ENCODE data around the gene USP4. TPM values are rescaled to one million over a fixed set of nuclear protein-coding genes. Genes with fewer than 3 reads are reported as not detected.
A peak's percentile ranks its signal among the peaks of the same experiment; 100 is the strongest.

The USP4 gene
- polyA plus RNA-seq, 3 donors, result 68.6 to 125 (median 78.9) TPM

DNA sequence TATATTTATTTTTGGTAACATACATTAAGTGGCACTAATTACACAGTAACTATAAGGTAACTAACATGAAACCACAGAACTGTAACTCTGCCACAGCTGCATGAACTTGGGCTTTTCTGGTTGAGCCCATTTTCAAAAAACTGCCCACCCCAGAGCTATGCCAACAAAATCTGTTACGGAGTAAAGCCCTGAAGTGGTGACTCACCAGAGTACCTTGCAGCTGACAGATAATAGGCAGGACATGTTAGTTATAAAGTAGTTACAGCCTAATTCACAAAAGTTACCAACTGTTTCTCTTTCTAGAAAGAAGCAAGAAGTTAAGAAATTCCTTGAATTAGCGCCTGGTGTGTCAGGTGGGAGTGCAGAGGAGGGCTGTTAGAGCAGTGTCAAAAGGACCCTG lies 19.8 kb upstream of the USP4 start:
- intact Hi-C loops (cut with micrococcal nuclease), result loop anchor here in 1 of 2 donors (2.0 to 5.0 kb wide), 2 partner anchors 19 to 53 kb away; partner anchors contain the start of genes RHOA, TCTA and USP4
- H3K36me3 Mint-ChIP-seq, result peaks cover 66 to 90% of the 10 kb centered on the region in 2 donors
- H3K27me3 Mint-ChIP-seq (ENCODE audit: low read depth in 3 of 3), result peaks cover 0 to 2% (median 2%) of the 10 kb centered on the region in 3 donors
- Histone ChIP-seq H3K4me1 (ENCODE audit: control insufficient read depth in 1 of 2, insufficient read depth in 2 of 2, low read length in 2 of 2) (peaks cover 33 to 45% of the 10 kb centered on the region in 2 donors), H3K79me2 (ENCODE audit: insufficient read depth, low read length) (peaks cover 86% of the 10 kb centered on the region), H3K27ac (ENCODE audit: low read depth in 1 of 2, low read length in 2 of 2) (peak overlapping the region in 1 of 2 donors; percentile 94), H2AFZ (ENCODE audit: insufficient read depth, low read depth, low read length, poor library complexity, severe bottlenecking) (no peak overlapping the region), H4K20me1 (ENCODE audit: insufficient read depth, low read length) (peaks cover 81% of the 10 kb centered on the region), H3K9ac (ENCODE audit: insufficient read depth, low read length, poor library complexity, severe bottlenecking) (no peak overlapping the region), H3K4me2 (replicated peaks; ENCODE audit: extremely low read depth, low read length, poor library complexity, severe bottlenecking) (no peak overlapping the region), H3K4me3 (replicated peaks in 1 of 3; ENCODE audit: low read depth in 2 of 3, low read length in 3 of 3) (no peak overlapping the region), H3K27me3 (ENCODE audit: control insufficient read depth in 2 of 2, insufficient read depth in 2 of 2, low read length in 2 of 2) (no peaks in the 10 kb centered on the region), H3K36me3 (replicated peaks in 1 of 2; ENCODE audit: control insufficient read depth in 1 of 2, insufficient read depth in 2 of 2, low read length in 2 of 2) (peaks cover 55 to 75% of the 10 kb centered on the region in 2 donors), H3K9me3 (replicated peaks in 1 of 2; ENCODE audit: control insufficient read depth in 1 of 2, insufficient read depth in 1 of 2, low read length in 2 of 2) (no peaks in the 10 kb centered on the region)
- H3K27ac Mint-ChIP-seq, result peak overlapping the region; percentile 54 to 97 (median 79)
- 100% methylated on average over 1 of the region's 2 CpGs for WGBS (ENCODE audit: insufficient coverage)
- TF ChIP-seq, protein P1, sequence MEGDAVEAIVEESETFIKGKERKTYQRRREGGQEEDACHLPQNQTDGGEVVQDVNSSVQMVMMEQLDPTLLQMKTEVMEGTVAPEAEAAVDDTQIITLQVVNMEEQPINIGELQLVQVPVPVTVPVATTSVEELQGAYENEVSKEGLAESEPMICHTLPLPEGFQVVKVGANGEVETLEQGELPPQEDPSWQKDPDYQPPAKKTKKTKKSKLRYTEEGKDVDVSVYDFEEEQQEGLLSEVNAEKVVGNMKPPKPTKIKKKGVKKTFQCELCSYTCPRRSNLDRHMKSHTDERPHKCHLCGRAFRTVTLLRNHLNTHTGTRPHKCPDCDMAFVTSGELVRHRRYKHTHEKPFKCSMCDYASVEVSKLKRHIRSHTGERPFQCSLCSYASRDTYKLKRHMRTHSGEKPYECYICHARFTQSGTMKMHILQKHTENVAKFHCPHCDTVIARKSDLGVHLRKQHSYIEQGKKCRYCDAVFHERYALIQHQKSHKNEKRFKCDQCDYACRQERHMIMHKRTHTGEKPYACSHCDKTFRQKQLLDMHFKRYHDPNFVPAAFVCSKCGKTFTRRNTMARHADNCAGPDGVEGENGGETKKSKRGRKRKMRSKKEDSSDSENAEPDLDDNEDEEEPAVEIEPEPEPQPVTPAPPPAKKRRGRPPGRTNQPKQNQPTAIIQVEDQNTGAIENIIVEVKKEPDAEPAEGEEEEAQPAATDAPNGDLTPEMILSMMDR (IDR thresholded peaks at IDR 0.05), result no peak
- no peak for DNase-seq
- peaks cover 36% of the 10 kb centered on the region for H3K4me1 Mint-ChIP-seq
- H3K4me3 Mint-ChIP-seq, result no peak overlapping the region
- H3K9me3 Mint-ChIP-seq, result peaks cover 0 to 4% (median 0%) of the 10 kb centered on the region in 7 donors

DNA sequence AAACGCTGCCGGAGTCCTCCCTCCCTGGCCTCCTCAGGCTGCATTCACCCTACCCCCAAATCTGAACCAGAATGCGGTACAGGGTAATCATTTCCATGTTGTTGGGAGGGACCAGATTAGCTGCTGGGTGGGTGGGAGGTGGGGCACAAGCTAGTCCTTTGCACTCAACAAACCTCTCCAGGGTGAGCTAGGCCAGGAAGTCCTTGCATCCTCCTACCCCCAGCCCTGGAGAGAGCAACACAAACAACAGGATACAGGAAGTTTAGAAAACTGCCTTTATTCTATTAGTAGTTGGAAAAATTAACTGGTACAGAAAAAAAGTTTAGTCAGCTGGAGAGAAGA lies 19.0 kb upstream of the USP4 start:
- H3K4me3 Mint-ChIP-seq, result peak overlapping the region; percentile 98 to 99
- H3K27me3 ChIP-seq (ENCODE audit: control insufficient read depth in 2 of 2, insufficient read depth in 2 of 2, low read length in 2 of 2), result no peaks in the 10 kb centered on the region
- H3K27ac Mint-ChIP-seq, result peak overlapping the region; percentile 87 to 98 (median 97)
- peak overlapping the region; percentile 93 for H3K9ac ChIP-seq (ENCODE audit: insufficient read depth, low read length, poor library complexity, severe bottlenecking)
- DNase-seq, result no peak
- H2AFZ ChIP-seq (ENCODE audit: insufficient read depth, low read depth, low read length, poor library complexity, severe bottlenecking), result no peak overlapping the region
- peaks cover 77% of the 10 kb centered on the region for H4K20me1 ChIP-seq (ENCODE audit: insufficient read depth, low read length)
- WGBS (ENCODE audit: insufficient coverage), result no CpG with 5 or more reads among the region's 3 CpGs
- peaks cover 0 to 2% (median 2%) of the 10 kb centered on the region in 3 donors for H3K27me3 Mint-ChIP-seq (ENCODE audit: low read depth in 3 of 3)
- intact Hi-C loops (cut with micrococcal nuclease), result loop anchor here in 1 of 2 donors (2.0 to 5.0 kb wide), 2 partner anchors 18 to 53 kb away; partner anchors contain the start of genes RHOA, TCTA and USP4
- H3K4me1 ChIP-seq (ENCODE audit: control insufficient read depth in 1 of 2, insufficient read depth in 2 of 2, low read length in 2 of 2), result peaks cover 38 to 53% of the 10 kb centered on the region in 2 donors
- peak overlapping the region; percentile 95 for H3K4me2 ChIP-seq (replicated peaks; ENCODE audit: extremely low read depth, low read length, poor library complexity, severe bottlenecking)
- H3K36me3 ChIP-seq (replicated peaks in 1 of 2; ENCODE audit: control insufficient read depth in 1 of 2, insufficient read depth in 2 of 2, low read length in 2 of 2), result peaks cover 52 to 70% of the 10 kb centered on the region in 2 donors
- peak overlapping the region; percentile 86 to 94 for H3K27ac ChIP-seq (ENCODE audit: low read depth in 1 of 2, low read length in 2 of 2)
- H3K4me3 ChIP-seq (replicated peaks in 1 of 3; ENCODE audit: low read depth in 2 of 3, low read length in 3 of 3), result peak overlapping the region in 2 of 3 experiments; percentile 87 to 93
- TF ChIP-seq, protein P1 (IDR thresholded peaks at IDR 0.05), result no peak
- H3K36me3 Mint-ChIP-seq, result peaks cover 64 to 84% of the 10 kb centered on the region in 2 donors
- H3K79me2 ChIP-seq (ENCODE audit: insufficient read depth, low read length), result peaks cover 86% of the 10 kb centered on the region
- H3K9me3 Mint-ChIP-seq, result peaks cover 0 to 5% (median 0%) of the 10 kb centered on the region in 7 donors
- peaks cover 40% of the 10 kb centered on the region for H3K4me1 Mint-ChIP-seq
- no peaks in the 10 kb centered on the region for H3K9me3 ChIP-seq (replicated peaks in 1 of 2; ENCODE audit: control insufficient read depth in 1 of 2, insufficient read depth in 1 of 2, low read length in 2 of 2)

Measured in CD14-positive monocyte (primary cell).